GM12873 (cell line): ENCODE measurements around the gene USF2.

Experiments used
- TF ChIP-seq, protein P1 (sequence below): IDR thresholded peaks from 2 replicates; pipeline ENCODE4 v1.5.1; 2012; ENCODE audit warnings: low read depth, mild to moderate bottlenecking, moderate library complexity, low read length, control low read depth; ENCODE audit not compliant: insufficient read depth; ENCODE audit errors: missing control alignments

The USF2 gene

DNA sequence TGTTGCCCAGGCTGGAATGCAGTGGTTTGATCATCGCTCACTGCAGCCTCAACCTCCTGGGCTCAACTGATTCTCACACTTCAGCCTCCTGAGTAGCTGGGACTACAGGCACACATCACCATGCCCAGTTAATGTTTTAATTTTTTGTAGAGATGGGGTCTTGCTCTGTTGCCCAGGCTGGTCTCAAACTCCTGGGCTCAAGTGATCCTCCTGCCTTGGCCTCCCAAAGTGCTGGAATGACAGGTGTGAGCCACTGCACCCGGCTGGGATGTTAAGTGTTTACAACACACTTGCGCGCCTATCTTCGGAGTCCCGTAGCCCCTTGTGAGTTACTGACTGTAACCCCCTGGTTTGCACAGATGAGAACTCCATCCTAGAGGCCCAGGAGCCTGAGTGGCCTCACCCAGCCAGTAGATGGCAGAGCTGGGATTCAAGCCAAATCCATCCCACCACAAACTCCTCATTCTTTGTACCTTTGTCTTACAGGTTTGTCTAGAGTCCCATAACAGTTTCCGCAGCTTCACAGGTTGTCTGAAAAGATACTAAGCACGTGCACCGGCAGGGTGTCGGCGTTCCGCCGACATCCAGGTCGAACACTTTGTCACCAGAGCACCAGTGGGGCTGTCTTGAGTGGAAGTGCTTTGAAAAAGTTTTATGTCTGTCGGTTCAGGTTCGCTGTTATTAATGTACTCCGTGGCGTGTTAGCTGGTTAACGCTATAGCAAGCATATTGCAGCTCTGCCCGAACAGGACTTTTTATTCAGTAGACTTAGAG, 37.9 kb downstream of the USF2 start:
- TF ChIP-seq, protein P1, sequence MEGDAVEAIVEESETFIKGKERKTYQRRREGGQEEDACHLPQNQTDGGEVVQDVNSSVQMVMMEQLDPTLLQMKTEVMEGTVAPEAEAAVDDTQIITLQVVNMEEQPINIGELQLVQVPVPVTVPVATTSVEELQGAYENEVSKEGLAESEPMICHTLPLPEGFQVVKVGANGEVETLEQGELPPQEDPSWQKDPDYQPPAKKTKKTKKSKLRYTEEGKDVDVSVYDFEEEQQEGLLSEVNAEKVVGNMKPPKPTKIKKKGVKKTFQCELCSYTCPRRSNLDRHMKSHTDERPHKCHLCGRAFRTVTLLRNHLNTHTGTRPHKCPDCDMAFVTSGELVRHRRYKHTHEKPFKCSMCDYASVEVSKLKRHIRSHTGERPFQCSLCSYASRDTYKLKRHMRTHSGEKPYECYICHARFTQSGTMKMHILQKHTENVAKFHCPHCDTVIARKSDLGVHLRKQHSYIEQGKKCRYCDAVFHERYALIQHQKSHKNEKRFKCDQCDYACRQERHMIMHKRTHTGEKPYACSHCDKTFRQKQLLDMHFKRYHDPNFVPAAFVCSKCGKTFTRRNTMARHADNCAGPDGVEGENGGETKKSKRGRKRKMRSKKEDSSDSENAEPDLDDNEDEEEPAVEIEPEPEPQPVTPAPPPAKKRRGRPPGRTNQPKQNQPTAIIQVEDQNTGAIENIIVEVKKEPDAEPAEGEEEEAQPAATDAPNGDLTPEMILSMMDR: peak; percentile 65

GRCh38 chr19:35307931-35308330, 39.2 kb downstream of the USF2 start:
- TF ChIP-seq, protein P1: no peak

DNA sequence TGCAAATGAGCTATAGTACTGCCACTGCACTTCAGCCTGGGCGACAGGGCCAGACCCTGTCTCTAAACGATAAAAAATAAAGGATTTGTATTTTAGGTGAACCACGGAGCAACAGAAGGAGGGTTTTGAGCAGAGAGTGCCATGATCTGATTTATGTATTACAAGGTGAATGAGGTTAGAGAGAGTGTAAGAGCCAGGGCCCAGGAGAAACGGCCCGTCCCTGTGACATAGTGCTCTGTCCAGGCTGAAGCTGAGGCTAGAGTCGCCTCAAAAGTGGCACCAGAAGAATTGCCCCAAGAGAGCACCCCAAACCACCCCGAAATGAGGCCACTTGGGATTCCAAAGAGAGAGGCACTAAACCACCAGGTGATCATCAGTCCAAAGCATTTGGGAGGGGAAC, 40.1 kb downstream of the USF2 start:
- TF ChIP-seq, protein P1: no peak

GRCh38 chr19:35309481-35310279, 40.9 kb downstream of the USF2 start:
- TF ChIP-seq, protein P1: no peak

DNA sequence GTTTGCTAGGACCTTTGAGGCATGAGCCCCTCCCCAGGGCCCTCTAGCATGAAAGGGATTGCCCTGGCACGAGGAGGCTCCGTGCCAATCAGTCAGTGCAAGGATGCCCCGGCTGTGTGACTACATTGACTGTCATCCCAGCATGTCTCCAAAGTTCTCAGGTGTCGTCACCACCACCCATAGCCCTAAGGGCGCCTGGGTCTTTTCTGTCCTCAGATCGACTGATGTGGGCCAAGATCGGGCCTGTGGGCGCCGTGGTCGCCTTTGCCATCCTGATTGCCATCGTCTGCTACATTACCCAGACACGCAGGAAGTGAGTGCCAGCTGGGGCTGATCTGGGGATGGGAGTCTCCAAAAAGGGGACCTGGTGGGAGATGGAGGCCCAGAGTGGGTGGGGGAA, 41.6 kb downstream of the USF2 start:
- TF ChIP-seq, protein P1: no peak

DNA sequence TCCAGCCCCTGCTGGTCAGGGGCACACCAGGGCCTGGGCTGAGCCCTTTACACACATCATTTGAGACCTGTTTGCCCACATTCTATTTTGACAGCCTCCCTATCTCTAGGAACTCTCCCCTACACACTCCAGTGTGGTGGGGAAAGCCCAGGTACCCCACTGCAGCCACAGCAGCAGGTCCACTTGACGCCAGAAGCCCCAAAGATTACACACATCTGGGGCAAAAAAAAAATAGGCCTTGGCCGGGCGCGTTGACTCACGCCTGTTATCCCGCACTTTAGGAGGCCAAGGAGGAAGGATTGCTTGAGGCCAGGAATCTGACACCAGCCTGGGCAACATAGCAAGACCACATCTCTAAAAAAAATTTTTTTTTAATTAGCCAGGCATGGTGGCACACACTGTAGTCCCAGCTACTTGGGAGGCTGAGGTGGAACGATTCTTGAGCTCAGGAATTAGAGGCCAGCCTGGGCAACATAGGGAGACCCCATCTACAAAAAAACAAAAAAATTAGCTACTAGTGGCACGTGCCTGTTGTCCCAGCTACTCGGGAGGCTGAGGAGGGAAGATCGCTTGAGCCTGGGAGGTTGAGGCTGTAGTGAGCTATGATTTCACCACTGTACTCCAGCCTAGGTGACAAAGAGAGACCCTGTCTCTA, 42.2 kb downstream of the USF2 start:
- TF ChIP-seq, protein P1: no peak
